ENCODE measurements around the gene AGFG1.

Gene AGFG1

DNA sequence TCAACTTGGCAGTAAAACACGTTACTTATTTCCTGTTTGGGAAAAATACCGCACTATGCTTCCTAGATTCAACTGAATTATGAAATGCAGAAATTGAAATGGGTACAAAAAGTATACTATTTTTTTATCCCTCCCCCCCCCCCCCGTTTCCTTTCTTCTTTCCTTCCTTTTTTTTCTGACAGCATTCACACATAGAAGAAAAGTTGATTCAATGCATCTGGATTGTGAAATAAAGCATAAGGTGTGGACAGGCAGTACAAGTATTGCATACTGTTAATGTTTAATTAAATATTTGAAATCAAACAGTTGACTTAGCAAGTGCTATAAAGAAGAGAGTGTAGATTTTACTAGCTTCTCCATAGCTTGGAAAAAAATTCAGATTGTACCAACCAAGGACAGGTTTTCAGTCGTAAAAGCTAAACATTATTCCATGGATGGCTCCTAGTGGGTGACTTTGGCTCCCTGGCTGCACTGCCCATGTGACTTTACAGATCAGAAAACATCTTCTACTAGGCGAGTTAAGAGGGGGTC lies 21.6 kb upstream of the AGFG1 start:
- in situ Hi-C loops (cut with HindIII; ENCODE audit: low pct_ligation_motif_present, low sequenced_read_pairs), result no loop called here
- H3K4me3 ChIP-seq (ENCODE audit: low read depth, low read length), result no peak overlapping the region
- TF ChIP-seq CTCF (IDR thresholded peaks at IDR 0.05; ENCODE audit: low read depth, low read length, missing control alignments), result no peak
- no peak overlapping the region for H3K27ac ChIP-seq
- H3K27me3 ChIP-seq (replicated peaks), result no peaks in the 10 kb centered on the region
- no peak for DNase-seq
- H3K36me3 ChIP-seq (replicated peaks), result no peaks in the 10 kb centered on the region

DNA sequence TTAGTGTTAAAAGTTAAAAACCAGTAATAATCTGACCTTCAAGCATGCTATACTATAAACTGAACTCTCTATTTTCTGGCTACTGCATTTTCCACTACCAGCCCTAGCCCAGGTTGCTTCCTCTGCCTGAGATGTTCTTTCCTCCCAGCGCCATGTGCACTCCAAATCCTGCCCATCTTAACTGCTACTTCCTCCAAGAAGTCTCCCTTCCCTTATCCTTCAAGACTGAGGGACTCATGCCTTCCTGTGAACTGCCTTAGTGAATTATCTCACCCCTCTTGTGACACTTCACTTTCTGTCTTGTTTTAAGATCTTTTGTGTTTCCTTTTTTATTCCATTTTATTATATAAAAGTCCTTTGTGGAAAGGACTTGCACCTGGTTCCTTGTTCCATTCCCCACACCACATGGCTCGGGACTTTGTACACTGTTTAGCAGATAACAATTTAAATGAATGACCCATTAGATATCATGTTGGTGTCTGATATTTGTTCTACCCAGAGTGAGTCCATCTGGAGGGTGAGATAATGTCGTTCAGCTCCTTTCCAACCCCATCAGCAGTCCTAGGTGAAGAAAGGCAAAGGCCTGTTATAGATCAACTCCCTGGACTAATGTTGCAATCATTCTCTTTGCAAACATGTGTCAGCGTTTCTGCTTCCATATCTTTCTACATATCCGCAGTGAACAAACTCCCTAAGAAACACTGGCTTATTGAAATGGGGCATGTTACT lies 20.9 kb upstream of the AGFG1 start:
- H3K27ac ChIP-seq, result no peak overlapping the region
- no peak for DNase-seq
- H3K4me3 ChIP-seq (ENCODE audit: low read depth, low read length), result no peak overlapping the region
- TF ChIP-seq CTCF (IDR thresholded peaks at IDR 0.05; ENCODE audit: low read depth, low read length, missing control alignments), result no peak
- in situ Hi-C loops (cut with HindIII; ENCODE audit: low pct_ligation_motif_present, low sequenced_read_pairs), result no loop called here
- no peaks in the 10 kb centered on the region for H3K27me3 ChIP-seq (replicated peaks)
- no peaks in the 10 kb centered on the region for H3K36me3 ChIP-seq (replicated peaks)

DNA sequence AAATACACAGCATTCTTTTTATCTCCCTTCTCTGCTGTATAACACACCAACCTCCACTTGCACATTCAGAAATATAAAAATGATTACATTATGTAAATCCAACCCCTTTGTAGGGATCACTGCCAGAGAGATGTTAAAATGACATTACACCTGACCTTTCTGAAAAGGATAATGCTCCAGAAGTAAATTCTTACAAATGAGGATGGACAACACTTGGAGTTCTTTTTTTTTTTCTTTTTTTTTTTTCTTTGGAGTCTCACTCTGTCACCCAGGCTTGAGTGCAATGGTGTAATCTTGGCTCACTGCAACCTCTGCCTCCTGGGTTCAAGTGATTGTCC lies 20.3 kb upstream of the AGFG1 start:
- no peak for DNase-seq
- no peak for TF ChIP-seq CTCF (IDR thresholded peaks at IDR 0.05; ENCODE audit: low read depth, low read length, missing control alignments)
- H3K36me3 ChIP-seq (replicated peaks), result no peaks in the 10 kb centered on the region
- no peak overlapping the region for H3K4me3 ChIP-seq (ENCODE audit: low read depth, low read length)
- no peaks in the 10 kb centered on the region for H3K27me3 ChIP-seq (replicated peaks)
- no peak overlapping the region for H3K27ac ChIP-seq
- in situ Hi-C loops (cut with HindIII; ENCODE audit: low pct_ligation_motif_present, low sequenced_read_pairs), result no loop called here

- no peak for DNase-seq
- TF ChIP-seq CTCF (IDR thresholded peaks at IDR 0.05; ENCODE audit: low read depth, low read length, missing control alignments), result no peak
- Histone ChIP-seq H3K4me3 (ENCODE audit: low read depth, low read length) (no peak overlapping the region), H3K27ac (no peak overlapping the region), H3K27me3 (replicated peaks) (no peaks in the 10 kb centered on the region), H3K36me3 (replicated peaks) (no peaks in the 10 kb centered on the region)
- in situ Hi-C loops (cut with HindIII; ENCODE audit: low pct_ligation_motif_present, low sequenced_read_pairs), result no loop called here
Measured at GRCh38 chr2:227453810-227454209, 18.1 kb upstream of the AGFG1 start.

GRCh38 chr2:227454323-227454860 lies 17.6 kb upstream of the AGFG1 start:
- Histone ChIP-seq H3K27me3 (replicated peaks) (no peaks in the 10 kb centered on the region), H3K27ac (no peak overlapping the region), H3K4me3 (ENCODE audit: low read depth, low read length) (no peak overlapping the region), H3K36me3 (replicated peaks) (no peaks in the 10 kb centered on the region)
- in situ Hi-C loops (cut with HindIII; ENCODE audit: low pct_ligation_motif_present, low sequenced_read_pairs), result no loop called here
- no peak for TF ChIP-seq CTCF (IDR thresholded peaks at IDR 0.05; ENCODE audit: low read depth, low read length, missing control alignments)
- no peak for DNase-seq

Data from brain microvascular endothelial cell (primary cell).